SU-DHL-6 (cell line): ENCODE results near the gene MOSPD2.

Source experiments
- CTCF ChIP-seq: fragments of 200-600 bp; sonication (generic); IDR thresholded peaks from one replicate; pipeline ENCODE4 v1.5.1; 2017; ENCODE audit warnings: antibody characterized with exemption, mild to moderate bottlenecking, low read length, moderate library complexity; ENCODE audit not compliant: insufficient read depth, poor library complexity, severe bottlenecking
- EZH2phosphoT487 ChIP-seq: fragments of 200-600 bp; sonication (generic), shearing (Covaris generic); conservative IDR thresholded peaks from 2 replicates; pipeline ENCODE4 v1.6.1; 2018; ENCODE audit warnings: mild to moderate bottlenecking, antibody characterized with exemption, low read length, moderate library complexity, mixed read lengths

DNA sequence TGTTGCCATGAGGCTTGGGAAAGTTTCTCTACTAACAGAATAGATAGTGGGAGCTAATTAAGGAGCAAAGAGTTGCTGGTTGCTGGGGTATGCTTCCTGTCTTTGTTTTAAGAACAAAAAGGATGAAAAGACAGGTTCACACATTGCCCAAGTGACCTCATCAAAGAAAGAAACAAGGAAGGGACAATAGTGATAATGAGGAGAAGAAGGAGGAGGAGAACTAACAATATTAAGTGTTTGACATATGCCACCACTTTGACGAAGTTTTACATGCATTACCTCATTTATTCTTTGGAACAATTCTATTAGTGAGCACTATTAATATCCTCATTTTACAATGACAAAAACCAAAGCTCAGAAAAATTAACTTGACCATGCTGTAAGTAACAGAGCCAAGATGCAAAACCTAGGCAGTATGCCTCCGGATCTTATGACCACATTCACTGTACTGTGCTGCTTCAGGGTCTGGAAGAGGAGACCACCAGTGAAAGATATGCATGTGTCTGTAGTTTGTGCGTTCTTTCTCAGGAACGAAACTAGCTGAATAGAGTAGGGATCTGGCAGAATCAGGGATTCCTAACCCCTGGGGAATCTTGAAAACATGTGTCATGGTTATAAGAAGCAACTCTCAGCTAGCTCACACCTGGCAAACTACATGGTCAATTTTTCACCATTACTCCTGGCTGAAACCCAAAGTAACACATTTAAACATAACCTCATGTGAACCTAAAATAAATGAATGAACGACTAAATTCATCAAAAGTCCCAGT is 83.8 kb downstream of the MOSPD2 start:
- no peak for TF ChIP-seq CTCF
- no peak for TF ChIP-seq EZH2phosphoT487
